H1 (cell line): ENCODE results near the gene PDZRN3. TPM values are rescaled to one million over a fixed set of nuclear protein-coding genes. Genes with fewer than 3 reads are reported as not detected.

ENCODE experiments used
- BCL11A ChIP-seq, 2 experiments: IDR thresholded peaks; one replicate each; pipeline ENCODE4 v1.6.1; 2011; ENCODE audit warnings: low read depth in 2 of 2, low read length in 2 of 2, mild to moderate bottlenecking in 2 of 2
- CHD2 ChIP-seq: IDR thresholded peaks from 2 replicates; pipeline ENCODE4 v1.6.1; 2012; ENCODE audit warnings: low read length, improper control_type of control experiment
- CHD7 ChIP-seq: fragments of 300-600 bp; sonication (generic); IDR thresholded peaks from 2 replicates; pipeline ENCODE4 v1.7.1; 2012; ENCODE audit warnings: low read length, moderate library complexity, mild to moderate bottlenecking, inconsistent platforms; ENCODE audit not compliant: insufficient replicate concordance
- EGR1 ChIP-seq: IDR thresholded peaks from 2 replicates; pipeline ENCODE4 v1.6.1; 2011; ENCODE audit warnings: low read depth, low read length, borderline replicate concordance
- HDAC6 ChIP-seq: IDR thresholded peaks from one replicate; pipeline ENCODE4 v1.7.1; 2012; ENCODE audit warnings: low read depth, mild to moderate bottlenecking, inconsistent platforms, low read length, moderate library complexity
- MAFK ChIP-seq: IDR thresholded peaks from 2 replicates; pipeline ENCODE4 v1.6.1; 2012; ENCODE audit warnings: low read depth, mild to moderate bottlenecking, improper control_type of control experiment, low read length
- POLR2AphosphoS5 ChIP-seq: IDR thresholded peaks from 2 replicates; pipeline ENCODE4 v1.6.1; 2011; ENCODE audit warnings: low read depth, low read length
- RAD21 ChIP-seq, 2 experiments: IDR thresholded peaks in 1 of 2; conservative IDR thresholded peaks in 1 of 2; 2 replicates each; pipeline ENCODE4 v1.6.1; 2011; ENCODE audit warnings: low read depth in 2 of 2, low read length in 2 of 2, improper control_type of control experiment in 1 of 2, inconsistent platforms in 1 of 2, mild to moderate bottlenecking in 1 of 2, moderate library complexity in 1 of 2
- SIRT6 ChIP-seq: IDR thresholded peaks from one replicate; pipeline ENCODE4 v1.7.1; 2012; ENCODE audit warnings: low read length, inconsistent platforms
- SP1 ChIP-seq: IDR thresholded peaks from 2 replicates; pipeline ENCODE4 v1.6.1; 2011; ENCODE audit warnings: low read depth, low read length
- SP2 ChIP-seq: IDR thresholded peaks from 2 replicates; pipeline ENCODE4 v1.6.1; 2012; ENCODE audit warnings: mild to moderate bottlenecking, low read length, inconsistent platforms
- SRF ChIP-seq: IDR thresholded peaks from 2 replicates; pipeline ENCODE4 v1.6.1; 2011; ENCODE audit warnings: mild to moderate bottlenecking, low read depth, low read length, moderate library complexity
- TBP ChIP-seq: IDR thresholded peaks from 2 replicates; pipeline ENCODE4 v1.6.1; 2011; ENCODE audit warnings: low read depth, low read length, improper control_type of control experiment
- ZNF274 ChIP-seq: IDR thresholded peaks from 2 replicates; pipeline ENCODE4 v1.7.0; 2012; ENCODE audit warnings: low read length, borderline replicate concordance; ENCODE audit errors: extremely low read depth
- polyA plus RNA-seq, 7 experiments: library from polyadenylated mRNA; depleted of rRNA in 3 of 7; stranded (reverse) in 5 of 7; unstranded in 2 of 7; fragments of >200 nt in 5 of 7; fragments of 200-250 nt in 2 of 7; gene quantifications; 1 replicate in 5 of 7; 2 replicates in 1 of 7; 4 replicates in 1 of 7; pipeline versions ENCODE4 v1.2.1 to v1.2.3, GENCODE V29; 2011 to 2013; ENCODE audit warnings: missing spikeins in 2 of 7, mixed read lengths in 2 of 7
- total RNA-seq: library from RNA; stranded (reverse); fragmentation: NEBNext Ultra II Directional; extraction: Animal tissue kit (Norgen Biotek cat#: 25700); gene quantifications from 2 replicates; pipeline ENCODE4 v1.2.1, GENCODE V29; 2021

The PDZRN3 gene
- total and polyA plus RNA-seq, 2 of the 8 experiments (the other 6 are each of a cell fraction or from before 2014, with no cell fraction given): 4.2 to 20.5 TPM

- TF ChIP-seq CHD7 (no peak), TBP (no peak), RAD21 (IDR thresholded peaks at IDR 0.05 in 1 of 2, conservative IDR thresholded peaks at IDR 0.05 in 1 of 2; ENCODE audit: low read depth in 2 of 2, low read length in 2 of 2) (no peak), BCL11A (IDR thresholded peaks at IDR 0.05; ENCODE audit: low read depth in 2 of 2, low read length in 2 of 2) (no peak), EGR1 (no peak), MAFK (no peak), ZNF274 (no peak), SRF (no peak), HDAC6 (no peak), SP2 (no peak), SP1 (no peak), POLR2AphosphoS5 (no peak), CHD2 (no peak), SIRT6 (no peak)
These were observed 182.6 kb downstream of the PDZRN3 start (continued) for GRCh38 chr3:73442152-73442551.
